GM12865 (cell line): Measurements from ENCODE around the gene SDK2.

Experiments
- DNase-seq: peaks from one replicate; pipeline ENCODE4 v3.0.0; 2010; ENCODE audit warnings: low read depth
- H3K4me3 ChIP-seq: 2 replicates; pipeline ENCODE4 v1.5.1; 2011; ENCODE audit warnings: mild to moderate bottlenecking, low read depth, low read length, control low read depth
- TF ChIP-seq, protein P1 (sequence below): IDR thresholded peaks from 2 replicates; pipeline ENCODE4 v1.5.1; 2011; ENCODE audit warnings: low read length, control low read depth, low read depth, inconsistent platforms; ENCODE audit not compliant: insufficient read depth; ENCODE audit errors: missing control alignments

Gene SDK2

DNA sequence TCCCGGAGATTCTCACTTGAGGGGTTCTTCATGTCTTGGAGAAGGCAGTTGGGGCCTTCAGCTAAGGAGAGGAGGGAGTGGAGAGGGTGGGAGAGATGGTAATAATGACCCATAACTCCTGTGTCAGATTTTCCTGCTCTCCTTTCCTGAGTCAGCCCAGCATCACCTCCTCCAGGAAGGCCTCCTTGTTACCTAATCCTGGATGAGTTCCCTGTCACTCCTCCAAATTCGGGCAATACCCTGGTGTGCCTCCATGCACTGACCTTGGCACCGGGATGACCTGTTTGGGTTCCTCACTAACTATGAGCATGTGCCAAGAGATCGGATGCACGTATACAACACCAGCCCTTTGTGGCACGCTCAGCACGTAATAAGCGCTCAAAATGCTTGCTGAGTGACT lies 38.8 kb downstream of the SDK2 start:
- H3K4me3 ChIP-seq, result no peak overlapping the region
- TF ChIP-seq, protein P1, sequence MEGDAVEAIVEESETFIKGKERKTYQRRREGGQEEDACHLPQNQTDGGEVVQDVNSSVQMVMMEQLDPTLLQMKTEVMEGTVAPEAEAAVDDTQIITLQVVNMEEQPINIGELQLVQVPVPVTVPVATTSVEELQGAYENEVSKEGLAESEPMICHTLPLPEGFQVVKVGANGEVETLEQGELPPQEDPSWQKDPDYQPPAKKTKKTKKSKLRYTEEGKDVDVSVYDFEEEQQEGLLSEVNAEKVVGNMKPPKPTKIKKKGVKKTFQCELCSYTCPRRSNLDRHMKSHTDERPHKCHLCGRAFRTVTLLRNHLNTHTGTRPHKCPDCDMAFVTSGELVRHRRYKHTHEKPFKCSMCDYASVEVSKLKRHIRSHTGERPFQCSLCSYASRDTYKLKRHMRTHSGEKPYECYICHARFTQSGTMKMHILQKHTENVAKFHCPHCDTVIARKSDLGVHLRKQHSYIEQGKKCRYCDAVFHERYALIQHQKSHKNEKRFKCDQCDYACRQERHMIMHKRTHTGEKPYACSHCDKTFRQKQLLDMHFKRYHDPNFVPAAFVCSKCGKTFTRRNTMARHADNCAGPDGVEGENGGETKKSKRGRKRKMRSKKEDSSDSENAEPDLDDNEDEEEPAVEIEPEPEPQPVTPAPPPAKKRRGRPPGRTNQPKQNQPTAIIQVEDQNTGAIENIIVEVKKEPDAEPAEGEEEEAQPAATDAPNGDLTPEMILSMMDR, result no peak
- no peak for DNase-seq

DNA sequence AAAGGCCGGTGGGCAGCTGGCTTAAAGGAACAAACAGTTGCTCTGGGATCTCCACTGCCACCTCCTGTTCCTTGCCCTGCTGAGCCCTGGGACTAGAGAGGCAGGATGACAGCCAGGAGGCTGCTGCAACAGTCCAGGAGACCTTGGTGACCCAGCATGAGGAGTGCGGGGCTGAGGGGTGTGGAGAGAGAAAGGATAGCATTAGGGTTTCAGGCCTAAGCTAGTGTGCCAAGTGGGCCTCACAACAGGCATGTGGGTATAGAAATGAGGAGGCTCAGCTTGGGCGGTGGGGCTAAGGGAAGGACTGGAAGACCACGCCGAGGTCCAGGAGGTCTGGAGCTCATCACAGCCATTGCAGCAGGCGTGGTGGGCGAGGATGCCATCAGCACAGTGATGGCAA lies 39.8 kb downstream of the SDK2 start:
- H3K4me3 ChIP-seq, result no peak overlapping the region
- DNase-seq, result no peak
- TF ChIP-seq, protein P1, result no peak

DNA sequence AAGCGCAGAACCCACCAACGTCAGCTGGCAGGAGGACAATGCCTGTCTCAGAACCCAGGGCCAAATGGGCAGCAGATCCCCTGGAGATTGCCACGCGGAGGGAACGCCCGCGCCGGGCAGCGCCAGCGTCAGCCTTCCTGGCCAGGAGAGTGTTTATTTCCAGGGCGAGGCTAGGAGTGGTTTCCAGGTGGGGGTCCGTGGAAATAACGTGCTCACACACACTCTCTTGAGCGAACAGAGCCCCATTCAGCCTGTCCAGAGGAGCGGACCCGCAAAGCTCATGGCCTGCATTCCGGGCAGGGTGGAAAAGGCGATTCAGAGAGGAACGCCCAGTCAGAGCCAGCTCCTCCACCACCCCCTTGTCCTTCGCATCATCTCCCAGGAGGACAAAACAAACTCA lies 40.3 kb downstream of the SDK2 start:
- TF ChIP-seq, protein P1, result no peak
- H3K4me3 ChIP-seq, result no peak overlapping the region
- DNase-seq, result no peak

DNA sequence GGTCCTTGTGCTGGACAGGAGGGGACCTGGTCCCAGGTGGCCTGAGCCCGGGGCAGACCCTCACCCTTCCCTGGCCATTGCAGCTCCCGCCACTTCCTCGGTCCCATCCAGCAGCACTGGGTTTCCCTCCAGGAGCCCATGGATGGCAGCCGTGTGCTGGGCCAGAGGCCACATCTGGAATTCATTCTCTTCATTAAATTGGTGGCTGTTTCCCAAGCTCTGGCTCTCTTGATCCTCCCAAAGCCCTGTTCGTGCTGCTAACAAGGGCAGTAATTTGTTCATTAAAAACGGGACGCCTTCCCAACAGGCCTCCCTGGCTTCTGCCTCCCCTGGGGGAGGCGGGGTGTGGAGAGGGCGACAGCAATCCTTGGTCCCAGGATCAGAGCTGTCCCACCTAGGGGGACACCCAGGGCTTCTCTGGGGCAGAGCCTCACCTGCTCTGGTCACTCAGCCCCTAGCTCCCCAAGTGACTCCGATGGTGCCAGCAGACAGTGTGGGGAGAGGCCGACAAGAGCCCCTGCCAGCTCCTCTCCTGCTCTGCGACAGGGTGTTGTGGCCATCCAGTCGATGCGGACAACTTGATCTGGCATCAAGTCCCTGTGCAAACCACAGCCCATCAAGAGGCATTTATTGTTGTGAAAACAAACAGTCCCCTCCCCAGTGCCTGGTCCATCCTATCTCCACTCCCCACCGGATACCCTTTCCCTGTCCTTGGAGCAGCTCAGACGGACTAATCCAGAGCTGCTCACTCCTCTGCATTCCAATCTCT lies 44.0 kb downstream of the SDK2 start:
- no peak for DNase-seq
- no peak overlapping the region for H3K4me3 ChIP-seq
- TF ChIP-seq, protein P1, result no peak

DNA sequence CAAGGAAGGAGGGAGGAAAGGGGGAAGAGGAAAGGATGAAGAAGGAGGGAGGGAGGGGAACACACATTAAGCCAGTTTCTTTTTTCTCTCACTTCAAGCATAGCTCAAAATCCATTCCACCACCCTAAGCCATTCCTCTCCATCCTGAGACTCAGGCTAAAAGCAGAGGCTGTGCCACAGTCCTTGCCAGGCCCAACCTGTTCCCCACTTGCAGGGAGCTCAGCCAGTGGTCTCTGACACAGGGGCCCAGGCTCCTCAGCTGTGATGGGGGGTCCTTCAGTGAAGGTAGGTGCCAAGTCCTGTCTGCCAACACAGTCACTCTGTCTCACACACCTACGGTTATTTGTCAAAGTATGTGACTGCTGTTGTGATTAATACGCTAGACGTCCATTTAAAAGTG lies 44.6 kb downstream of the SDK2 start:
- H3K4me3 ChIP-seq, result no peak overlapping the region
- DNase-seq, result no peak
- TF ChIP-seq, protein P1, result no peak

DNA sequence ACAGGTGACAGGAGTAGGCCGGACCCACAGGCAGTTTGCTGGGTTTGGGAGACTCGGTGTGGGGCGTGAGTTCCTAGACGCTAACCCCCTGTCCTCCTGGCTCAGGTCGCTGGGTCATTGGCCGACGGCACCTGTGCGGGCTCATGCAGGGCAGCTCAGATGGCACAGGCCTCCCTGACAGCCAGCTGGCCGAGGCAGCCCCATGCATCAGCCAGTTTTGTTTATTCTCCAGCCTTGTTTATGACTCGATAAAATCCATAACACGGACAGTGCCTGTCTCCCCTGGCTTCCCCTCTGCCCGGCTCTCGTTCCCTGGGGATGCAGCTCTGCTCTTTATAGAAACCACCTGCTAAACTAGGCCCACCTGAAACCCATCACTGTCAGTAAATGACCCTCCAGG lies 46.0 kb downstream of the SDK2 start:
- no peak for DNase-seq
- TF ChIP-seq, protein P1, result no peak
- H3K4me3 ChIP-seq, result no peak overlapping the region

DNA sequence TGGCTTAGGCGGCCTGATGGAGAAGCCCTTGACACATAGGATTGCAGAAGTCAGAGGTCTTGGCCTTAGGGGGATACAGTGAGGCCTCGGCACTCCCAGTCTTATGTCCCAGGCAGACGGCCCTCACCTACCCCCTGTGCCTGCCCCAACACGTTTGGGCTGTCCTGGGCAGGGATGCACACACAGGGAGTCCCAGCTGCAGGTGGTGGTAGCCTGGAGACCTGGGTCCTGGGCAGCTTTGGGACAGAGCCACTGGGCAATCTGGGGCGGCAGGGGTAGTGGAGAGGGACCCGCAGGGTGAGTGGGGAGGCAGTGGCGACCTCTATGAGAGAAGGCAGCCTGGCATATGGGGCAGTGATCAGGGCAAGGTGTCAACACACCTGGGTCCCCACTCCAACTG lies 48.3 kb downstream of the SDK2 start:
- TF ChIP-seq, protein P1, result no peak
- DNase-seq, result no peak
- no peak overlapping the region for H3K4me3 ChIP-seq
